IPS-11a (cell line): ENCODE results near the gene MVB12B.

Experiments
- H3K4me3 ChIP-seq: one replicate; pipeline ENCODE4 v1.5.1; 2013; ENCODE audit warnings: low read depth, low read length, control low read depth

Gene MVB12B

GRCh38 chr9:126357074-126357473 is 30.4 kb downstream of the MVB12B start:
- H3K4me3 ChIP-seq = no peak overlapping the region

- no peak overlapping the region for H3K4me3 ChIP-seq
These were observed 33.4 kb downstream of the MVB12B start for GRCh38 chr9:126360073-126360472.

- no peak overlapping the region for H3K4me3 ChIP-seq
These were observed 35.2 kb downstream of the MVB12B start for GRCh38 chr9:126361810-126362238.

- no peak overlapping the region for H3K4me3 ChIP-seq
These were observed 36.6 kb downstream of the MVB12B start for GRCh38 chr9:126363250-126363649.

- H3K4me3 ChIP-seq = no peak overlapping the region
These were observed 37.4 kb downstream of the MVB12B start for GRCh38 chr9:126363847-126364671.

GRCh38 chr9:126365780-126366179 is 39.2 kb downstream of the MVB12B start:
- H3K4me3 ChIP-seq = no peak overlapping the region

GRCh38 chr9:126366366-126367011 is 39.9 kb downstream of the MVB12B start:
- H3K4me3 ChIP-seq = no peak overlapping the region

GRCh38 chr9:126367139-126367538 is 40.5 kb downstream of the MVB12B start:
- no peak overlapping the region for H3K4me3 ChIP-seq

- H3K4me3 ChIP-seq = no peak overlapping the region
These were observed 41.0 kb downstream of the MVB12B start for GRCh38 chr9:126367616-126368015.

- no peak overlapping the region for H3K4me3 ChIP-seq
These were observed 41.4 kb downstream of the MVB12B start for GRCh38 chr9:126368020-126368419.

- no peak overlapping the region for H3K4me3 ChIP-seq
These were observed 44.6 kb downstream of the MVB12B start for GRCh38 chr9:126371007-126371870.

- H3K4me3 ChIP-seq = no peak overlapping the region
These were observed 46.1 kb downstream of the MVB12B start for GRCh38 chr9:126372716-126373115.

GRCh38 chr9:126373241-126373640 is 46.6 kb downstream of the MVB12B start:
- no peak overlapping the region for H3K4me3 ChIP-seq

- H3K4me3 ChIP-seq = no peak overlapping the region
These were observed 47.7 kb downstream of the MVB12B start for GRCh38 chr9:126374366-126374781.

- no peak overlapping the region for H3K4me3 ChIP-seq
These were observed 48.8 kb downstream of the MVB12B start for GRCh38 chr9:126375386-126375785.

- H3K4me3 ChIP-seq = no peak overlapping the region
These were observed 49.9 kb downstream of the MVB12B start for GRCh38 chr9:126376311-126377175.

GRCh38 chr9:126377176-126377509 is 50.5 kb downstream of the MVB12B start:
- H3K4me3 ChIP-seq = no peak overlapping the region

GRCh38 chr9:126377536-126377935 is 50.9 kb downstream of the MVB12B start:
- no peak overlapping the region for H3K4me3 ChIP-seq

GRCh38 chr9:126378761-126379160 is 52.1 kb downstream of the MVB12B start:
- H3K4me3 ChIP-seq = no peak overlapping the region

- no peak overlapping the region for H3K4me3 ChIP-seq
These were observed 53.2 kb downstream of the MVB12B start for GRCh38 chr9:126379661-126380360.
